GM19324 (cell line): ENCODE data around the gene OR1K1.

Source experiments
- ATAC-seq: cut with Tn5 transposase; IDR thresholded peaks from one replicate; pipeline ENCODE4 v1.9.1; 2021; ENCODE audit warnings: mild to moderate bottlenecking, moderate library complexity; ENCODE audit not compliant: unreplicated experiment, low FRiP score

OR1K1 gene

DNA sequence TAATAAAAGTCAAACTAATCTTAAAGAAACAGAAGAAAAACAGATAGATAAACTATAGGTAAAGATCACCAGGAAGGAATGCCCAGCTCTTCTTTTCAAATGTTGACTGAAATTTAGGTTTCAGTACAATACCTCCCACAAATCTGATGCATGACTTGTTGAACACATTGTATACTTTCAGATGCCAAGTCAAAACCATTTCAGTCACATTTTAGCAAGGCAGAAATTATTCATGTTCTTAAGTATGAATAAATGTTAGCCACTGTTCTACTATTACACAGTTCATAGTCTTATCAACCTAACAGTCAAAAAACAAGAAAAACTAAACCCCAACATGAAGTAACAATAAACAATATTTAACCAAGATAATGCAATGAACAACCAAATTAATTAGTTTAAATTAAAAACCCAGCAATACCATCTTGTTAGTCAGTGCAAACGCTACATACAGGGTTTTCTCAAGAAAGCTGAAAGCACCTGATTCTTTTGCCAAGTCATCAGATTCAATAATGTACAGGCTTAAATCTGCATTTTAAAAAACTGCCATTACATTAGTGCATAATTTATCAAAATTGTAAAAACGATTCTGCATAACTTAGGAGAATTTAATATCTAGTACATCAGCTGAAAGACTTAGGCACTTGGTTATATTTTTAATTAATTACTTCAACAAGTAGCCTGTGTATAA is 48.5 kb downstream of the OR1K1 start:
- ATAC-seq: no peak
